ENCODE data around the gene DGKI.

Gene DGKI

DNA sequence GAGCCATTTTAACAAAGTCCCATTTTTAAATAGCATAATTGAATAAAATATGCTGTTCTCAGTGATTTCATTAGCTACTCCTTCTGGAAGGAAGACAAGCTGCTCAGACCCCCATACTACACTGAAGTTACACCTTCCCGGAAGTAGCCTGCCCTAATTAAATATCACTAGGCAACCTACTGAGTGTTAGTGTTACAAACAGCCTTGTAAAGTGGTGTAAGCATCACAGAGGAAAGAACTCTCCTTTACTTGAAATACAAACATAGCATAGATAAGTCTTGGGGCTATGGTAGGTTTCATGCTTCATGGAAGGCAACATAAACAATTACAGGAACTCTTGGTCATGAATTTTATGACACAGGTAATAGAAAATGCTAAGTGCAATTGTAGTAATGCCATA lies 459.8 kb downstream of the DGKI start:
- no peak overlapping the region for H3K4me2 ChIP-seq (ENCODE audit: low read depth, low read length, poor library complexity, severe bottlenecking)
- no peak overlapping the region for H3K27ac ChIP-seq (ENCODE audit: low read depth, low read length)
- H3F3A ChIP-seq (ENCODE audit: insufficient read depth): no peaks in the 10 kb centered on the region
- H3K9ac ChIP-seq (ENCODE audit: low read length): no peak overlapping the region
- no peak for TF ChIP-seq EZH2phosphoT487 (conservative IDR thresholded peaks at IDR 0.05; ENCODE audit: low read length)
- no peak for TF ChIP-seq CTCF (IDR thresholded peaks at IDR 0.05; ENCODE audit: insufficient read depth, low read length, poor library complexity, severe bottlenecking)
- H2AFZ ChIP-seq (ENCODE audit: low read depth, low read length, severe bottlenecking): no peak overlapping the region
- H3K36me3 ChIP-seq (ENCODE audit: low read length): no peaks in the 10 kb centered on the region
- H4K20me1 ChIP-seq (ENCODE audit: low read depth, low read length): no peaks in the 10 kb centered on the region
- H3K27me3 ChIP-seq (ENCODE audit: low read length): no peaks in the 10 kb centered on the region
- H3K4me3 ChIP-seq (ENCODE audit: insufficient read depth, low read length, poor library complexity, severe bottlenecking): no peak overlapping the region
- 0 out of 2 replicates have a peak, but pooled peaks cover 5% of the 10 kb centered on the region for H3K9me2 ChIP-seq (replicated peaks; ENCODE audit: insufficient read depth, low read length)
- no peaks in the 10 kb centered on the region for H3K79me2 ChIP-seq (ENCODE audit: insufficient read depth, low read length)
- H3K9me3 ChIP-seq (ENCODE audit: insufficient read depth, low read length): no peaks in the 10 kb centered on the region

GRCh38 chr7:137381045-137381444 lies 465.7 kb downstream of the DGKI start:
- H3K9ac ChIP-seq (ENCODE audit: low read length): no peak overlapping the region
- H3K4me3 ChIP-seq (ENCODE audit: insufficient read depth, low read length, poor library complexity, severe bottlenecking): no peak overlapping the region
- H3K9me3 ChIP-seq (ENCODE audit: insufficient read depth, low read length): no peaks in the 10 kb centered on the region
- no peaks in the 10 kb centered on the region for H4K20me1 ChIP-seq (ENCODE audit: low read depth, low read length)
- no peaks in the 10 kb centered on the region for H3K9me2 ChIP-seq (replicated peaks; ENCODE audit: insufficient read depth, low read length)
- no peak for TF ChIP-seq CTCF (IDR thresholded peaks at IDR 0.05; ENCODE audit: insufficient read depth, low read length, poor library complexity, severe bottlenecking)
- TF ChIP-seq EZH2phosphoT487 (conservative IDR thresholded peaks at IDR 0.05; ENCODE audit: low read length): no peak
- H3K36me3 ChIP-seq (ENCODE audit: low read length): no peaks in the 10 kb centered on the region
- H3K27ac ChIP-seq (ENCODE audit: low read depth, low read length): no peak overlapping the region
- H3K79me2 ChIP-seq (ENCODE audit: insufficient read depth, low read length): no peaks in the 10 kb centered on the region
- no peak overlapping the region for H3K4me2 ChIP-seq (ENCODE audit: low read depth, low read length, poor library complexity, severe bottlenecking)
- no peak overlapping the region for H2AFZ ChIP-seq (ENCODE audit: low read depth, low read length, severe bottlenecking)
- H3F3A ChIP-seq (ENCODE audit: insufficient read depth): no peaks in the 10 kb centered on the region
- H3K27me3 ChIP-seq (ENCODE audit: low read length): no peaks in the 10 kb centered on the region

DNA sequence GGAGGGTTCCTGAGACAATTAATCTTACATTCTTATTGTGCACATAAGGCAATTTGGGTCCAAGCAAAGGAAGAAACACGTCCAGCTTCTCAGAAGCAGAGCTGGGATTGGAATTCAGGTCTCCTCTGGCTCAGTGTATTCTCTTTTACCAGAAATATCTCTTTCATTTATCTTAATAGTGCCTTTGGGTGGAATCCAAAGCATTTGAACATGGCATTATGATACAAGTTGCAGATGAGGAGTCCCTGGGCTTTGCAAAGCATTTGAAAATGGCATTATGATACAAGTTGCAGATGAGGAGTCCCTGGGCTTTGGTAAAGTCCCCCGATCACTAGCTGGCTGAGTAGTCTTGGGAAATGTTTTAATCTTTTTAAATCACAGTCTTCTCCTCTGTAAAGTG lies 473.3 kb downstream of the DGKI start:
- H3K9ac ChIP-seq (ENCODE audit: low read length): no peak overlapping the region
- no peaks in the 10 kb centered on the region for H3K9me3 ChIP-seq (ENCODE audit: insufficient read depth, low read length)
- H4K20me1 ChIP-seq (ENCODE audit: low read depth, low read length): no peaks in the 10 kb centered on the region
- no peaks in the 10 kb centered on the region for H3K36me3 ChIP-seq (ENCODE audit: low read length)
- H3K79me2 ChIP-seq (ENCODE audit: insufficient read depth, low read length): no peaks in the 10 kb centered on the region
- no peaks in the 10 kb centered on the region for H3K9me2 ChIP-seq (replicated peaks; ENCODE audit: insufficient read depth, low read length)
- H2AFZ ChIP-seq (ENCODE audit: low read depth, low read length, severe bottlenecking): no peak overlapping the region
- no peaks in the 10 kb centered on the region for H3K27me3 ChIP-seq (ENCODE audit: low read length)
- no peak overlapping the region for H3K4me3 ChIP-seq (ENCODE audit: insufficient read depth, low read length, poor library complexity, severe bottlenecking)
- H3F3A ChIP-seq (ENCODE audit: insufficient read depth): no peaks in the 10 kb centered on the region
- TF ChIP-seq EZH2phosphoT487 (conservative IDR thresholded peaks at IDR 0.05; ENCODE audit: low read length) (no peak), CTCF (IDR thresholded peaks at IDR 0.05; ENCODE audit: insufficient read depth, low read length, poor library complexity, severe bottlenecking) (no peak)
- no peak overlapping the region for H3K4me2 ChIP-seq (ENCODE audit: low read depth, low read length, poor library complexity, severe bottlenecking)
- H3K27ac ChIP-seq (ENCODE audit: low read depth, low read length): no peak overlapping the region
